GM21619 (cell line): ENCODE data around the gene CFAP299.

Experiments
- ATAC-seq: cut with Tn5 transposase; IDR thresholded peaks from one replicate; pipeline ENCODE4 v1.9.1; 2021; ENCODE audit not compliant: unreplicated experiment

CFAP299 gene

GRCh38 chr4:81007417-81007816 is 671.9 kb downstream of the CFAP299 start:
- no peak for ATAC-seq
